Kidney (tissue), 14 donors: ENCODE measurements around the gene PEX14. TPM values are rescaled to one million over a fixed set of nuclear protein-coding genes. Genes with fewer than 3 reads are reported as not detected.
A peak's percentile ranks its signal among the peaks of the same experiment; 100 is the strongest.

ENCODE experiments used
- DNase-seq, 5 donors: peaks; one replicate each; pipeline ENCODE4 v3.0.0-alpha.2; 2013 to 2020
- FAIRE-seq: peaks from 2 replicates; lab custom pipeline; 2012; peaks lifted over from hg19 to GRCh38; lab: Jason Lieb, UNC
- H3K27ac ChIP-seq, 2 donors: one replicate each; pipeline ENCODE4 v1.7.0; 2013; ENCODE audit warnings: low read depth in 2 of 2, low read length in 2 of 2, inconsistent platforms in 1 of 2
- H3K27me3 ChIP-seq: one replicate; pipeline ENCODE4 v1.7.1; 2013; ENCODE audit warnings: low read length, inconsistent platforms; ENCODE audit not compliant: control insufficient read depth, insufficient read depth
- H3K36me3 ChIP-seq, 3 donors: one replicate each; pipeline versions ENCODE4 v1.7.0 to v1.7.1; 2013; ENCODE audit warnings: low read length in 3 of 3, control low read depth in 1 of 3, inconsistent platforms in 1 of 3; ENCODE audit not compliant: insufficient read depth in 3 of 3, control insufficient read depth in 2 of 3
- H3K4me1 ChIP-seq, 3 donors: one replicate each; pipeline versions ENCODE4 v1.7.0 to v1.7.1; 2013; ENCODE audit warnings: low read length in 3 of 3, inconsistent platforms in 1 of 3, low read depth in 1 of 3; ENCODE audit not compliant: control insufficient read depth in 2 of 3, insufficient read depth in 2 of 3
- H3K4me3 ChIP-seq, 3 donors: one replicate each; pipeline versions ENCODE4 v1.7.0 to v1.8.1; 2013; ENCODE audit warnings: low read length in 3 of 3, control low read depth in 1 of 3, inconsistent platforms in 1 of 3
- H3K9ac ChIP-seq, 3 donors: one replicate each; pipeline versions ENCODE4 v1.7.0 to v1.7.1; 2013; ENCODE audit warnings: low read length in 3 of 3, control low read depth in 1 of 3, inconsistent platforms in 1 of 3
- H3K9me3 ChIP-seq, 3 donors: one replicate each; pipeline versions ENCODE4 v1.7.0 to v1.7.1; 2013; ENCODE audit warnings: low read length in 3 of 3, control low read depth in 1 of 3, inconsistent platforms in 1 of 3; ENCODE audit not compliant: control insufficient read depth in 2 of 3, insufficient read depth in 1 of 3
- intact Hi-C: fragments of 100-400 bp; cut with DNase I; formaldehyde crosslinking; loops from one replicate; pipeline ENCODE4 v1.11.1; 2022
- polyA plus RNA-seq: library from polyadenylated mRNA; stranded (reverse); fragments of 350-450 nt; fragmentation: Illumina TruSeq; extraction: RNeasy Lipid Tissue Mini Kit (QIAGEN cat#74804); gene quantifications from one replicate; pipeline ENCODE4 v1.2.3, GENCODE V29; 2014; ENCODE audit warnings: low read depth, low replicate concordance; ENCODE audit not compliant: insufficient read depth
- total RNA-seq: library from RNA; stranded (reverse); fragmentation: NEBNext Ultra II Directional; extraction: Animal tissue kit (Norgen Biotek cat#: 25700); gene quantifications from one replicate; pipeline ENCODE4 v1.2.1, GENCODE V29; 2021
- TF ChIP-seq, protein P1 (sequence below): IDR thresholded peaks from 3 replicates; pipeline ENCODE4 v1.5.1; 2012; ENCODE audit warnings: mild to moderate bottlenecking, moderate library complexity, borderline replicate concordance; ENCODE audit not compliant: insufficient read depth; ENCODE audit errors: extremely low read depth
- donor health status: control.
- donor health status: control.
- donor health status: control.
- donor health status: control.
- donor health status: control.
- donor health status: DM: yes; HTN: yes; CAD: no.
- donor health status: Normal renal cell carcinoma (clear cell type).

PEX14 gene
- total and polyA plus RNA-seq, 2 donors from 2014 or later = 22.8 to 25.8 TPM

GRCh38 chr1:10662824-10663677, 188.3 kb downstream of the PEX14 start:
- Histone ChIP-seq H3K4me3 (no peak overlapping the region), H3K4me1 (peaks cover 3 to 34% (median 18%) of the 10 kb centered on the region in 3 donors), H3K27me3 (no peaks in the 10 kb centered on the region), H3K36me3 (peaks cover 0 to 9% (median 3%) of the 10 kb centered on the region in 3 donors), H3K9ac (peak overlapping the region in 1 of 3 donors; percentile 40), H3K9me3 (peaks cover 0 to 5% (median 0%) of the 10 kb centered on the region in 3 donors), H3K27ac (peak overlapping the region in 1 of 2 donors; percentile 67)
- DNase-seq = no peak
- intact Hi-C loops = no loop called here
- no peak for FAIRE-seq
- TF ChIP-seq, protein P1, sequence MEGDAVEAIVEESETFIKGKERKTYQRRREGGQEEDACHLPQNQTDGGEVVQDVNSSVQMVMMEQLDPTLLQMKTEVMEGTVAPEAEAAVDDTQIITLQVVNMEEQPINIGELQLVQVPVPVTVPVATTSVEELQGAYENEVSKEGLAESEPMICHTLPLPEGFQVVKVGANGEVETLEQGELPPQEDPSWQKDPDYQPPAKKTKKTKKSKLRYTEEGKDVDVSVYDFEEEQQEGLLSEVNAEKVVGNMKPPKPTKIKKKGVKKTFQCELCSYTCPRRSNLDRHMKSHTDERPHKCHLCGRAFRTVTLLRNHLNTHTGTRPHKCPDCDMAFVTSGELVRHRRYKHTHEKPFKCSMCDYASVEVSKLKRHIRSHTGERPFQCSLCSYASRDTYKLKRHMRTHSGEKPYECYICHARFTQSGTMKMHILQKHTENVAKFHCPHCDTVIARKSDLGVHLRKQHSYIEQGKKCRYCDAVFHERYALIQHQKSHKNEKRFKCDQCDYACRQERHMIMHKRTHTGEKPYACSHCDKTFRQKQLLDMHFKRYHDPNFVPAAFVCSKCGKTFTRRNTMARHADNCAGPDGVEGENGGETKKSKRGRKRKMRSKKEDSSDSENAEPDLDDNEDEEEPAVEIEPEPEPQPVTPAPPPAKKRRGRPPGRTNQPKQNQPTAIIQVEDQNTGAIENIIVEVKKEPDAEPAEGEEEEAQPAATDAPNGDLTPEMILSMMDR = no peak

GRCh38 chr1:10663678-10664035, 188.9 kb downstream of the PEX14 start:
- FAIRE-seq (no peak), DNase-seq (peak in 4 of 5 donors; percentile 86 to 90 (median 90))
- H3K4me3 ChIP-seq = no peak overlapping the region
- peak overlapping the region; percentile 32 to 67 for H3K27ac ChIP-seq
- peaks cover 0 to 9% (median 3%) of the 10 kb centered on the region in 3 donors for H3K36me3 ChIP-seq
- no peaks in the 10 kb centered on the region for H3K27me3 ChIP-seq
- peaks cover 3 to 39% (median 20%) of the 10 kb centered on the region in 3 donors for H3K4me1 ChIP-seq
- peak overlapping the region in 1 of 3 donors; percentile 40 for H3K9ac ChIP-seq
- intact Hi-C loops = no loop called here
- TF ChIP-seq, protein P1 = no peak
- H3K9me3 ChIP-seq = peaks cover 0 to 5% (median 0%) of the 10 kb centered on the region in 3 donors

DNA sequence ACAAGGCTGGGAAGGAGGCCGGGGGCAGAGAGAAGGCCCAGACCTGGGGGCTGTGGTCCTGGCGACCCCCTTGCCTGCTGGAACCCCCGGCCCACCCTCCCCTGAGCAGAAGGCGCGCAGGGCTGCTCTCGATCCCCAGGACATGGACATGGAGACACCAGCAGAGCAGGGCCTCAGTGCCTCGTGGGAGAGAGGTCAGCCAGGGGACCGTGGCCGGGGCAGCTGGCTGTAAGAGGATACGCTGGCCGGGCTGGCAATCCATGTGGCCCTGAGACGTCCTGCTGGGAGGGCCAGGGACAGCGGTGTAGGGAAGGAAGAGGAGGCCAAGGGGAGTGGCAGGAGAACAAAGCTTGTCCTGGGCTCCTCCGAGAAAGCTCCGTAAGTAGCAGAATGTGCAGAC, 189.5 kb downstream of the PEX14 start:
- Histone ChIP-seq H3K9ac (no peak overlapping the region), H3K27ac (peak overlapping the region; percentile 32 to 67), H3K4me3 (no peak overlapping the region), H3K9me3 (peaks cover 0 to 5% (median 0%) of the 10 kb centered on the region in 3 donors), H3K4me1 (peaks cover 3 to 44% (median 26%) of the 10 kb centered on the region in 3 donors), H3K36me3 (peaks cover 0 to 6% (median 3%) of the 10 kb centered on the region in 3 donors), H3K27me3 (no peaks in the 10 kb centered on the region)
- DNase-seq = peak in 4 of 5 donors; percentile 84 to 89 (median 87)
- TF ChIP-seq, protein P1 = no peak
- FAIRE-seq = no peak
- intact Hi-C loops = no loop called here
